Right atrium auricular region (tissue), 2 donors: ENCODE measurements around the gene CDK14. TPM values are rescaled to one million over a fixed set of nuclear protein-coding genes. Genes with fewer than 3 reads are reported as not detected.

Experiments used
- DNase-seq: peaks from one replicate; pipeline ENCODE4 v3.0.0-alpha.2; 2019; ENCODE audit warnings: low spot score
- H3K27ac ChIP-seq, 2 donors: fragments of 200-600 bp; sonication (generic); 1 replicate in 1 of 2; 2 replicates in 1 of 2; pipeline ENCODE4 v1.5.1; 2016 to 2019
- H3K27me3 ChIP-seq, 2 donors: fragments of 200-600 bp; sonication (generic); one replicate each; pipeline versions ENCODE4 v1.5.1 to v1.6.0; 2017 to 2019
- H3K36me3 ChIP-seq: fragments of 200-600 bp; sonication (generic); one replicate; pipeline ENCODE4 v1.5.1; 2016
- H3K4me1 ChIP-seq, 2 donors: fragments of 200-600 bp; sonication (generic); one replicate each; pipeline versions ENCODE4 v1.5.1 to v1.6.0; 2017 to 2019
- H3K4me3 ChIP-seq, 2 donors: fragments of 200-600 bp; sonication (generic); 1 replicate in 1 of 2; 2 replicates in 1 of 2; pipeline ENCODE4 v1.5.1; 2017 to 2019; ENCODE audit warnings: mild to moderate bottlenecking in 1 of 2, moderate library complexity in 1 of 2
- H3K9me3 ChIP-seq, 2 donors: fragments of 200-600 bp; sonication (generic); one replicate each; pipeline ENCODE4 v1.5.1; 2019
- CTCF ChIP-seq, 2 donors: fragments of 200-600 bp; sonication (generic); IDR thresholded peaks; one replicate each; pipeline ENCODE4 v1.5.1; 2019; ENCODE audit warnings: antibody characterized with exemption in 2 of 2
- total RNA-seq, 2 donors: library from RNA; depleted of rRNA; stranded (reverse); fragments of >200 nt; gene quantifications; one replicate each; pipeline ENCODE4 v1.1.0, GENCODE V29; 2016

Gene CDK14
- total RNA-seq, 2 donors from 2014 or later, result 21.5 to 37.9 TPM

- no peak for DNase-seq
- Histone ChIP-seq H3K27ac (no peak overlapping the region), H3K4me3 (no peak overlapping the region), H3K9me3 (no peaks in the 10 kb centered on the region), H3K36me3 (no peaks in the 10 kb centered on the region), H3K27me3 (no peaks in the 10 kb centered on the region), H3K4me1 (peaks cover 0 to 4% of the 10 kb centered on the region in 2 donors)
- TF ChIP-seq CTCF (IDR thresholded peaks at IDR 0.05), result no peak
These were observed 639.2 kb downstream of the CDK14 start for GRCh38 chr7:91235211-91235832.

- Histone ChIP-seq H3K27me3 (no peaks in the 10 kb centered on the region), H3K27ac (no peak overlapping the region), H3K4me1 (peaks cover 0 to 4% of the 10 kb centered on the region in 2 donors), H3K36me3 (no peaks in the 10 kb centered on the region), H3K4me3 (no peak overlapping the region), H3K9me3 (no peaks in the 10 kb centered on the region)
- no peak for DNase-seq
- TF ChIP-seq CTCF (IDR thresholded peaks at IDR 0.05), result no peak
These were observed 643.1 kb downstream of the CDK14 start for GRCh38 chr7:91239171-91239604.

- no peaks in the 10 kb centered on the region for H3K9me3 ChIP-seq
- TF ChIP-seq CTCF (IDR thresholded peaks at IDR 0.05), result no peak
- H3K27ac ChIP-seq, result no peak overlapping the region
- H3K36me3 ChIP-seq, result no peaks in the 10 kb centered on the region
- no peak for DNase-seq
- no peak overlapping the region for H3K4me3 ChIP-seq
- H3K4me1 ChIP-seq, result peaks cover 0 to 4% of the 10 kb centered on the region in 2 donors
- H3K27me3 ChIP-seq, result no peaks in the 10 kb centered on the region
These were observed 643.7 kb downstream of the CDK14 start for GRCh38 chr7:91239772-91240171.

DNA sequence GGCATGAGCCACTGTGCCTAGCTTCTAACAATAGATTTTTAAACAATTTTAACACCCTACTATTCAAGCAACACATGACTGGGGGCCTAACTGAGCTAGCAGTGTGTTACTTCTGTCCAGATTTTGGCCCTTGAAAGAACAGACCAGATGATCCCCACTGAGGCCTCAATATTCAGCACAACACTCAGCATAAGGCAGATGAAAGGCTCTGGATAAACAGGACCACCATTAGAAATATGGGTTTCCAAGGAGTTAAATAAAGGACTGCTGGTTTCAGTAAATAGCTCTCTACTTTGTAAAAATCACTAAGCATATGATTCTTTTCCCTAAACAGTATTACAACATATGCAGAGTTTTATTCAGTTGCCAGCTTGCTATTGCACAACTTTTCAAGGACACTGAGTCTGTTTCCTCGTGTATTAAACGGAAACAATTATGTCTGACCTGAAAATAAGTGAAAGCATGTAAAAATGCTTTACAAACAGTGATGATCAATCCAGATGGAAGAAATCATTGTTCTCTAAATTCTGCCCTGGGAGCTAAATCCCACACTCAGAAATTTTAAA, 644.3 kb downstream of the CDK14 start:
- Histone ChIP-seq H3K36me3 (no peaks in the 10 kb centered on the region), H3K9me3 (no peaks in the 10 kb centered on the region), H3K4me3 (no peak overlapping the region), H3K4me1 (peaks cover 0 to 4% of the 10 kb centered on the region in 2 donors), H3K27me3 (no peaks in the 10 kb centered on the region), H3K27ac (no peak overlapping the region)
- TF ChIP-seq CTCF (IDR thresholded peaks at IDR 0.05), result no peak
- no peak for DNase-seq

DNA sequence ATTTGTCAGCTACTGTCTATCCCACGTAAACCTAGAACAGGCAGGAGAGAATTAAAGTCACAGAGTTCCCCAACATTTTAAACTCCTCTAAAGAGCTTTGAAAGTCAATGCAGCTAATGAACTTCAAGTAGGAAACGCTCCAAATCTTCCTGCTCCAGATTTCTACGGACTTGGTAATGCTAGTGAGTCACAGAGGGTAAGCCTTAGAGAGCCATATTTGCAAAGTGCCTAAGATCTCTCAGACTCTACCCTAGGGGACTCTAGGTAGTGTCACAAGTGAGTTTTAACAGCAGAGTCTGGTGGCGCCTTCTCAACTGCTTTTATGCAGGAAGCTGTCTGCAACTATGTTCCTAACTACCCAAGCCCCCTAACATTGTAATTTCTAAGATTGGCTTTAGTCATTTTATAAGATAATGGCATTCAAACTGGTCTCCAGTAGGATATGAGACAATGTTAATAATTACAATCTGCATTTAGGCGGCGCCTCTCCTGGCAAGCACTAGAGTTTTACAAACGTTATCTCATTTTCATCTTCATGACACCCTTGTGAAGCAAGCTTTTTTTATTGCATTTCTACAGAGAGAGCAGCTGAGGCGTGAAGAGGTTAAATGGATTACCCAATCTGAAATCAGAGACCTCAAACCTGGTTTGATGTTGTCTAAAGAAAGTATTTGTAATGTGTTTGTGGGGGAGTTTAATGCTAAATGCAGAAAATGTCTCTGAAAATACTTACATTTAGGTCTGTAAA, 646.1 kb downstream of the CDK14 start:
- TF ChIP-seq CTCF (IDR thresholded peaks at IDR 0.05), result no peak
- no peak for DNase-seq
- Histone ChIP-seq H3K4me3 (no peak overlapping the region), H3K4me1 (peaks cover 0 to 4% of the 10 kb centered on the region in 2 donors), H3K27ac (no peak overlapping the region), H3K9me3 (no peaks in the 10 kb centered on the region), H3K36me3 (no peaks in the 10 kb centered on the region), H3K27me3 (no peaks in the 10 kb centered on the region)
